ENCODE measurements around the gene DNAJC15. TPM values are rescaled to one million over a fixed set of nuclear protein-coding genes. Genes with fewer than 3 reads are reported as not detected.

Gene DNAJC15
- total RNA-seq, 1 donor from 2014 or later, result 21.6 TPM

DNA sequence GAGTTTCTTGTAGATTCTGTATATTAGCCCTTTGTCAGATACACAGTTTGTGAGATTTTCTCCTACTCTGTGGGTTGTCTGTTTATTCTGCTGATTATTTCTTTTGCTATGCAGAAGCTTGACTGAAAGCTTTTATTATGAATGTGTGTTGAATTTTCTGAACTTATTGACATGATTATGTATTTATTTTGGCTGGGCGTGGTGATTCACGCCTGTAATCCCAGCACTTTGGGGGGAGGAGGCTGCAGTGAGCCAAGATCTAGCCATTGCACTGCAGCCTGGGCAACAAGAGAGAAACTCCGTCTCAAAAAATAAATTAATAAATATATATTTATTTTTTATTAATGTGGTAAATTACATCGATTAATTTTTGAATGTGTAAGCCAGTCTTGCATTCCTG lies 78.9 kb downstream of the DNAJC15 start:
- peaks cover 21% of the 10 kb centered on the region for H3K4me1 Mint-ChIP-seq (ENCODE audit: low read depth)
- TF ChIP-seq, protein P1, sequence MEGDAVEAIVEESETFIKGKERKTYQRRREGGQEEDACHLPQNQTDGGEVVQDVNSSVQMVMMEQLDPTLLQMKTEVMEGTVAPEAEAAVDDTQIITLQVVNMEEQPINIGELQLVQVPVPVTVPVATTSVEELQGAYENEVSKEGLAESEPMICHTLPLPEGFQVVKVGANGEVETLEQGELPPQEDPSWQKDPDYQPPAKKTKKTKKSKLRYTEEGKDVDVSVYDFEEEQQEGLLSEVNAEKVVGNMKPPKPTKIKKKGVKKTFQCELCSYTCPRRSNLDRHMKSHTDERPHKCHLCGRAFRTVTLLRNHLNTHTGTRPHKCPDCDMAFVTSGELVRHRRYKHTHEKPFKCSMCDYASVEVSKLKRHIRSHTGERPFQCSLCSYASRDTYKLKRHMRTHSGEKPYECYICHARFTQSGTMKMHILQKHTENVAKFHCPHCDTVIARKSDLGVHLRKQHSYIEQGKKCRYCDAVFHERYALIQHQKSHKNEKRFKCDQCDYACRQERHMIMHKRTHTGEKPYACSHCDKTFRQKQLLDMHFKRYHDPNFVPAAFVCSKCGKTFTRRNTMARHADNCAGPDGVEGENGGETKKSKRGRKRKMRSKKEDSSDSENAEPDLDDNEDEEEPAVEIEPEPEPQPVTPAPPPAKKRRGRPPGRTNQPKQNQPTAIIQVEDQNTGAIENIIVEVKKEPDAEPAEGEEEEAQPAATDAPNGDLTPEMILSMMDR (IDR thresholded peaks at IDR 0.05), result no peak
- no peak for DNase-seq (ENCODE audit: low spot score)
- no peak overlapping the region for H3K27ac Mint-ChIP-seq (ENCODE audit: unreplicated experiment)
- H3K9me3 Mint-ChIP-seq (ENCODE audit: low read depth), result peaks cover 15% of the 10 kb centered on the region
- H3K4me3 Mint-ChIP-seq (ENCODE audit: unreplicated experiment), result no peak overlapping the region
- H3K36me3 Mint-ChIP-seq (ENCODE audit: low read depth), result peaks cover 14% of the 10 kb centered on the region
- H3K27me3 Mint-ChIP-seq (ENCODE audit: low read depth), result no peaks in the 10 kb centered on the region

DNA sequence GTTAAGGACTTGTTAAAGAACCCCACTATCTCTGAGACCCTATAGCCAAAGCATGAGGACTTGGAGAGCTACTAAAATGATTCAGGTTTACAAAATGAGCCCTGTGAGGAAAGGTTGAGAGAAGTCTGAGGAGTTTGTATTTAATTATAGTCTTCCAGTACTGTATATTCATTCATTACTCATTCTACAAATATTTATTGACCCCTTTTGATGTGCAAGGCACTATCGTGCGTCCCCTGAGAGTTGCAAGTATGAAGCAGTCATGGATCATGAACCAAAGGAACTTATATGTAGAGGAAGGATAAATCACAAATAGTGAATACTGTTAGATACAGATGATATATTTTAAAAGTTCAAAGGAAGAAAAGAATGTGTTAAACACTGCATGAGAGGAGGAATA lies 84.4 kb downstream of the DNAJC15 start:
- Mint-ChIP-seq H3K27ac (ENCODE audit: unreplicated experiment) (no peak overlapping the region), H3K9me3 (ENCODE audit: low read depth) (no peaks in the 10 kb centered on the region), H3K36me3 (ENCODE audit: low read depth) (peaks cover 11% of the 10 kb centered on the region), H3K4me1 (ENCODE audit: low read depth) (peaks cover 23% of the 10 kb centered on the region), H3K27me3 (ENCODE audit: low read depth) (no peaks in the 10 kb centered on the region), H3K4me3 (ENCODE audit: unreplicated experiment) (no peak overlapping the region)
- TF ChIP-seq, protein P1 (IDR thresholded peaks at IDR 0.05), result no peak
- no peak for DNase-seq (ENCODE audit: low spot score)

DNA sequence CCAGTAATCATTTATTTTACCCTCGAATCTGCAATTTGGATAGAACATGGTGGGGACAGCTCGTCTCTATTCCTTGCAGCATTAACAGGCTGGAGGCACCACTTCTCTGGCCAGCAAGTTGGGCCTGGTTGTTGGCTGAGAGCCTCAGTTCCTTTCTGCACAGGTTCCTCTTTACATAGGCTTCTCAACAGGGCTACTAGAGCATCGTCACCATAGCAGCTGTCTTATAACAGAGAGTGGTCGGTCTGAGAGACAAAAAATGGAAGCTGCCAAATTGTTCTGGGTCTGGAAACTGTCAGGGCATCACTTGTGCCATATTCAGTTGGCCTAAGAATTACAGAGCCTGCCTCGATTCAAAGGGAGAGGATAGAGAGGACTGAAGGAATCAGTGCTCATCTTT lies 86.7 kb downstream of the DNAJC15 start:
- no peak for DNase-seq (ENCODE audit: low spot score)
- Mint-ChIP-seq H3K4me1 (ENCODE audit: low read depth) (peaks cover 28% of the 10 kb centered on the region), H3K27ac (ENCODE audit: unreplicated experiment) (no peak overlapping the region), H3K9me3 (ENCODE audit: low read depth) (no peaks in the 10 kb centered on the region), H3K27me3 (ENCODE audit: low read depth) (no peaks in the 10 kb centered on the region), H3K36me3 (ENCODE audit: low read depth) (peaks cover 9% of the 10 kb centered on the region), H3K4me3 (ENCODE audit: unreplicated experiment) (no peak overlapping the region)
- TF ChIP-seq, protein P1 (IDR thresholded peaks at IDR 0.05), result no peak

DNA sequence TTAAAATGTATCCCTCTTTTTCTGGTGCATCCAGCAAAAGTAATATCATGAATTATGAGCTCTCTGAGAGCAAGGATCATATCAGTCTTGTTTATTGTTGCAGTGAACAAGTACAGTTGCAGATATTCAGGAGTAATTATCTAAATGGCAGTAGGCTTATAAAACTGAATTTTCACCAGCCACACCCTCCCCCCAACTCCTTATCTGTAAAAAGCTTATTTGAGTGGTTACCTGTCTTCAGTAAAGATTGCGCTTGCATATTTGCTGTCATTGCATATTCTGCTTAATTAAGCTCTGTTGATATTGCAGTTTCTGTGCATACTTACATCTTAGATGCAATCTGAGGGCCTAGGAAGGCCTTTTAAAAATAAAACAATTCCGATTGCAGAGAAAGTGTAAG lies 87.3 kb downstream of the DNAJC15 start:
- TF ChIP-seq, protein P1 (IDR thresholded peaks at IDR 0.05), result no peak
- H3K27ac Mint-ChIP-seq (ENCODE audit: unreplicated experiment), result no peak overlapping the region
- peaks cover 28% of the 10 kb centered on the region for H3K4me1 Mint-ChIP-seq (ENCODE audit: low read depth)
- H3K4me3 Mint-ChIP-seq (ENCODE audit: unreplicated experiment), result no peak overlapping the region
- no peaks in the 10 kb centered on the region for H3K9me3 Mint-ChIP-seq (ENCODE audit: low read depth)
- DNase-seq (ENCODE audit: low spot score), result no peak
- H3K27me3 Mint-ChIP-seq (ENCODE audit: low read depth), result no peaks in the 10 kb centered on the region
- peaks cover 9% of the 10 kb centered on the region for H3K36me3 Mint-ChIP-seq (ENCODE audit: low read depth)

DNA sequence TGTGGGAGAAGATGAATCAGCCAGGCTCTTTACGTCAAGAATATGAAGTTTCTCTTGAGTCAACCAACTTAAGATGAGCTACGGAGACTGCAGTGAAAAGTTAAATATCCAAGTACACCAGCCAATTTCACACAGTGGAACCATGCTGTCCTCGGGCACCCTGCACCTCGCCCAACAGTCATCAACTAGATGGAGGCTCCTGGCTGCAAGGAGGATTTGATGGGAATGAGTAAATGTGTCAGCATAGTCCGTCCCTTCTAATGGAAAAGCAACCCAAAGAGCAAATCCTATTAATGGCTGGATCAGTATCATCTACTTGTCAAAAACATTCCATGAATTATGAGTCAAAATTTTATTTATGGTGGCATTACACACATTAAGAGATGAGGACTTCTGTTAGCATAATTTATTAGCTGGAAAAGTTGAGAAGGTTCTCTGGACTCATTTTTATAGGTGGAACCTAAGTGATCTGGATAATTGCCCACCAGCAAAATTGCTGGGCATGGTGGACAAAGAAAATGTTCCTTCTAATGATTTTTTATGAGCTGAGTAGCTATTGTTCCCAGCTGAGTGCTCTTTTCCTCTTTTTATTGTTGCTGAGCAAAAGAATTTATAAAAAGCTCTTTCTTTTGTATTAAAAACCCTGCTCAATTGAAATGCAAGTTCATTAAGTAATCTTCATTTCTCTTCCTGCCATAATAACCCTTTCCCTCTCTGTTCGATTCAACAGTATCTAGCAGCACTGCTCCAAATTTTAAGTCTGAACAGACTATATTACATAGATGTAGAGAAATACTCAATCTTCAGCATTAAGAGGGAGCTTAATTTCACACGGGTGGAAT lies 88.4 kb downstream of the DNAJC15 start:
- H3K4me1 Mint-ChIP-seq (ENCODE audit: low read depth), result peaks cover 24% of the 10 kb centered on the region
- TF ChIP-seq, protein P1 (IDR thresholded peaks at IDR 0.05), result no peak
- no peak overlapping the region for H3K4me3 Mint-ChIP-seq (ENCODE audit: unreplicated experiment)
- H3K36me3 Mint-ChIP-seq (ENCODE audit: low read depth), result peaks cover 9% of the 10 kb centered on the region
- DNase-seq (ENCODE audit: low spot score), result no peak
- no peaks in the 10 kb centered on the region for H3K27me3 Mint-ChIP-seq (ENCODE audit: low read depth)
- no peak overlapping the region for H3K27ac Mint-ChIP-seq (ENCODE audit: unreplicated experiment)
- H3K9me3 Mint-ChIP-seq (ENCODE audit: low read depth), result no peaks in the 10 kb centered on the region

Data from chondrocyte (in vitro differentiated cells).